GM06990 (cell line): ENCODE data around the gene BMS1.

Experiments
- DNase-seq: peaks from one replicate; pipeline ENCODE4 v3.0.0-alpha.2; 2011; ENCODE audit not compliant: insufficient read length; ENCODE audit errors: extremely low read depth
- H3K27me3 ChIP-seq: replicated peaks from 2 replicates; pipeline ENCODE4 v1.6.0; 2011; ENCODE audit warnings: low read length; ENCODE audit not compliant: control insufficient read depth, insufficient read depth
- H3K36me3 ChIP-seq: 2 replicates; pipeline ENCODE4 v1.5.1; 2011; ENCODE audit warnings: low read length; ENCODE audit not compliant: control insufficient read depth, insufficient read depth
- H3K4me3 ChIP-seq: replicated peaks from 2 replicates; pipeline ENCODE4 v1.5.1; 2011; ENCODE audit warnings: low read depth, mild to moderate bottlenecking, control low read depth, low read length
- TF ChIP-seq, protein P1 (sequence below): IDR thresholded peaks from 2 replicates; pipeline ENCODE4 v1.5.1; 2011; ENCODE audit warnings: low read length, control low read depth, mild to moderate bottlenecking, inconsistent platforms; ENCODE audit not compliant: insufficient read depth, poor library complexity, severe bottlenecking

BMS1 gene

DNA sequence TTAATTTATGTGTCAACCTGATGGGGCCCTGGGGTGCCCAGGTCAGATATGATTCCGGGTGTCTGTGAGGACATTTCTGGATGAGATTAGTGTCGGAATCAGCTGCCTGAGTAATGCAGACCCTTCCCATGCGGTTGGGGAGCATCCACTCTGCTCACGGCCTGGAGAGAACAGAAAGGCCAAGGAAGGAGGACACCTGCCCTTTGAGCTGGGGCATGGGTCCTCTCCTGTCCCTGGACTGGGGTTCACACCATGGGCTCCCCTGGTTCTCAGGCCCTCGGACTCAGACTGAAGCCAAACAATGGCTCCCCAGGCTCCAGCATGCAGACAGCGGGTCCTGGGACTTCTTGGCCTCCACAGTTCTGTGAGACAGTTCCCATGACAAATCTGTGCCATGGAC lies 94.3 kb downstream of the BMS1 start:
- Histone ChIP-seq H3K36me3 (no peaks in the 10 kb centered on the region), H3K27me3 (no peaks in the 10 kb centered on the region), H3K4me3 (no peak overlapping the region)
- TF ChIP-seq, protein P1, sequence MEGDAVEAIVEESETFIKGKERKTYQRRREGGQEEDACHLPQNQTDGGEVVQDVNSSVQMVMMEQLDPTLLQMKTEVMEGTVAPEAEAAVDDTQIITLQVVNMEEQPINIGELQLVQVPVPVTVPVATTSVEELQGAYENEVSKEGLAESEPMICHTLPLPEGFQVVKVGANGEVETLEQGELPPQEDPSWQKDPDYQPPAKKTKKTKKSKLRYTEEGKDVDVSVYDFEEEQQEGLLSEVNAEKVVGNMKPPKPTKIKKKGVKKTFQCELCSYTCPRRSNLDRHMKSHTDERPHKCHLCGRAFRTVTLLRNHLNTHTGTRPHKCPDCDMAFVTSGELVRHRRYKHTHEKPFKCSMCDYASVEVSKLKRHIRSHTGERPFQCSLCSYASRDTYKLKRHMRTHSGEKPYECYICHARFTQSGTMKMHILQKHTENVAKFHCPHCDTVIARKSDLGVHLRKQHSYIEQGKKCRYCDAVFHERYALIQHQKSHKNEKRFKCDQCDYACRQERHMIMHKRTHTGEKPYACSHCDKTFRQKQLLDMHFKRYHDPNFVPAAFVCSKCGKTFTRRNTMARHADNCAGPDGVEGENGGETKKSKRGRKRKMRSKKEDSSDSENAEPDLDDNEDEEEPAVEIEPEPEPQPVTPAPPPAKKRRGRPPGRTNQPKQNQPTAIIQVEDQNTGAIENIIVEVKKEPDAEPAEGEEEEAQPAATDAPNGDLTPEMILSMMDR: no peak
- DNase-seq: no peak

DNA sequence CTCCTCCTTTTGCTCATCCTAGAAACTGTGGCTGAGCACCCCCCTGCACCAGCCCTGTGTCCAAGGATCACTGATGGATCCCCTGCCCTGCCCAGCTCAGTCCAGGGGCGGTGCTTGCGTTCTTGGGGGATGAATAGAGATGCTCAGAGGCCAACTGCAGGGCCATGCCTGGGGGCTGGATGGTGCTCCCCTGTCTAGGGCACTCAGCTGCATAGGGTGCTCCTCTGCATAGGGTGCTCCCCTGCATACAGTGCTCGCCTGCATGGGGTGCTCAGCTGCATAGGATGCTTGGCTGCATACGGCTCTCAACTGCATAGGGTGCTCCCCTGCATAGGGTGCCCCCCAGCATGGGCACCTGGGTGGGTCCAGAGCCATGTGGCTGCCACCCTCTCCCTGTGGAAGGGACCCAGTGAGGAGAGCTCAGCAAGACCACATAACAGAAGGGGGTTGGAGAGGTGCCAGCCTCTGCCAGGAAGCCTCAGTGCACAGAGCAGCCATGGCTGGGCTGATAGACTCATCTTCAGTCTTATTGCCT lies 95.0 kb downstream of the BMS1 start:
- no peaks in the 10 kb centered on the region for H3K27me3 ChIP-seq

DNA sequence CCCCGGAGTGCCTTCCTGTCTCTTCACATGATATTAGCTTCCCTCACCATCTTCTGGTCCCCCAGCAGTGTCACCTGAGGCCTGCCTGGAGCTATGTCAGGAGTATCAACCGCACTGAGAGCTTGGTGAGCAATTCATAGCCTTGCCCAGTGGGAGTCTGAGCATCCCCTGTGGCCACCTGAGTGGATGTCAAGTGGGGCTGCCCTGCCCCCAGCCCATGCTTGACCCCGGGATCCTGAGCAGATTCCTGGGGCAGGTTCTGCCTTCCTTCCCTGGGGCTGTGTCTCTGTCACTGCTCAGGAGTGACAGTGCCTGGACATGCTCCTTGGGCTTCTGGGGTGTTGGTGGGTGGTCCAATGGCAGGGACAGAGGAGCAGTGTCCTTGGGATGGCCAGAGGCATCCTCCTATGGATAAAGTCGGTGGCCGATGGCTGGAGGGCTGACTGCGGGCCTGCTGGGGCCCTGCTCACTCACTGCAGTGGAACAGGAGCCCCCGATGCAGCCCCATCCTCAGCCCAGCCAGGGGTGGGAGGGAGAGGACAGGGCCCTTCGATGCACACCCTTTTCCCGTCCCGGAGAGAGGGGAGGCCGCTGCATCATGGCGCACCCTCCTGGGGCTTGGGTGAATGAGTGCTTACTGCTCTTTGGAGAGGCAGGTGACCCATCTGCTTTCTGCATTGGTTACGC lies 95.7 kb downstream of the BMS1 start:
- H3K27me3 ChIP-seq: no peaks in the 10 kb centered on the region
- H3K36me3 ChIP-seq: no peaks in the 10 kb centered on the region
- no peak overlapping the region for H3K4me3 ChIP-seq
- TF ChIP-seq, protein P1: no peak
- DNase-seq: no peak

More for the DNA sequence above, 95.0 kb downstream of the BMS1 start:
- H3K36me3 ChIP-seq: no peaks in the 10 kb centered on the region
- TF ChIP-seq, protein P1: no peak
- no peak for DNase-seq
- H3K4me3 ChIP-seq: no peak overlapping the region

DNA sequence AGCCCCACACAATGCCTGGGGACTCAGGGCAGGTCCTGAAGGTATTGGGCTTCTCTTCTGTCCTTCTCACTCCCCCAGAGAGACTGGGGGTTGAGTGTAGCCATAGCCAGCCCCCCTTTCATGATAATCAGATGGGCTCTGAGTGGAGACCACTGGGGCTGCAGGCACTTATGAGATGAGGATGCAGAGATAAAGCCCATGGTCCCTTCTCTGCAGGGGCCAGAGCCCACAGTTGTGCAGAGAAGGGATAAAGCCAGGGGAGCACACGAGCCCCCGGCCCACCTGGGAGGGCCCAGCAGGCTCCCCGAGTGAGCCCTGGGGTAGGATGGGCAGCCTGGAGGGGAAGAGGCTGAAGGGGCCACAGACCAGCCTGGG lies 96.2 kb downstream of the BMS1 start:
- TF ChIP-seq, protein P1: no peak
- no peaks in the 10 kb centered on the region for H3K36me3 ChIP-seq
- no peaks in the 10 kb centered on the region for H3K27me3 ChIP-seq
- no peak overlapping the region for H3K4me3 ChIP-seq
- DNase-seq: no peak

DNA sequence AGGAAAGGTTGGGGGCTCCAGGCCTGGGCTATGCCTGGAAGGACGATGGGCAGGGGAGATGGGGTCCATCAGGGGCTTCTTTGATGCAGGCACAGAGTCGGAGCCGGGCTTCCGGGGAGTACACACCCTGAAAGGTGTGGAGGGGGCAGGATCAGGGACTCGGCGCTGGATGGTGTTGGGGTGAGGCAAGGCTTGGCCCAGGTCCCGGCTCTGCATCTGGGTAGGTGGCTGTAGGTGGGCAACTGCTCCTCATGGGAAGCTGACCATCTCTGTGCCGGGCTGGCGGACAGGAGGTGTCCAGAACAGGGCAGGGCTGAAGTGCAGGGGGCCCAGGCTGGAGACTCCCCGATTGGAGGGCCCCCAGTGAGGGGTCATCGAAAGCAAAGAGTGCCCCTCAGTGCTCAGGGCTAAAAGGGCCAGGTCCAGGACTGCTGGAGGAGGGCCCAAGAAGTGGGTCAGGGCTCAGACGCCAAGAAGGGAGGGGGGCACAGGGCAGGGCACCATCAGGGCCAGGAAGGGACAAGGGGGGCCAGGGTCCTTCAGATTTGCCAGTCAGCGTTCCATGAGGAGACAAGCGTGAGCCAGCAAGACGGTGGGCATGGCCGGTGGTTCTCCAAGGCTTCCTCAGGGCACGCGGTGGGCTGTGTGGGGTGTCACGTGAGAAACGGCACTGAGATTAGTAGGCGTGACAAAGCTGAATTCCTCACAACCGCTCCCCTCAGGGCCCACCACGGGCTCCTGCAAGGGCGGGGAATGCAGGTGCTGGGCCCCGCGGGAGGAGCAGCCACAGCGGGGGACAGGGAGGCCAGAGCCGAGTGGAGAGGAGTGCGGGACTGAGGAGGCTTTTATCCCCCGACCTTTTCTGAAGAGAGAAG lies 97.0 kb downstream of the BMS1 start:
- H3K4me3 ChIP-seq: no peak overlapping the region
- DNase-seq: no peak
- H3K36me3 ChIP-seq: no peaks in the 10 kb centered on the region
- TF ChIP-seq, protein P1: no peak
- H3K27me3 ChIP-seq: no peaks in the 10 kb centered on the region
